ENCODE results near the gene PRDM16. TPM values are rescaled to one million over a fixed set of nuclear protein-coding genes. Genes with fewer than 3 reads are reported as not detected.

PRDM16 gene
- total RNA-seq, 4 donors from 2014 or later = 0.41 to 0.95 TPM; not detected in 2

DNA sequence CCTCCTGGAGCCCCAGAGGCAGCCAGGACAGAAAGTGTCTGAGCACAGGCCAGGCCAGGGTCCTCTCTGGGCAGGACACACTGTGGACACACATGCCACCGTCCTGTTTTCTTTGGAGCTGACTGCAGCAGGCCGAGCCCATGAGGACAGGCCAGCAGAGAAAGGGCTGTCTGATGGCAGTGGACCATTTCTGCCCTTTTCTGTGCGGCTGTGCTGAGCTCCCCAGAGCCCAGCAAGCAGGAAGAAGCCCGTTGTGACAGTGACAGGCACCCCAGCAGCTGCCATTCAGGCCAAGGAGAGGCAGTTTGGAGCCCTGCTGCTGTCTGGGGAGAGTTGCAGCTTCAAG lies 269.7 kb downstream of the PRDM16 start:
- intact Hi-C loops (cut with DNase I; ENCODE audit: low total_unique reads) = no loop called here
- WGBS, 2 donors (ENCODE audit: low coverage in 1 of 2) = 59% methylated on average over 4 of the region's 4 CpGs; no CpG with 5 or more reads in 1 of the 2 donors
- no peak overlapping the region for H3K27ac ChIP-seq
- peaks cover 3 to 8% of the 10 kb centered on the region in 2 donors for H3K9me3 ChIP-seq
- no peak overlapping the region for H3K4me3 ChIP-seq
- no peak for DNase-seq
- H3K4me1 ChIP-seq = no peaks in the 10 kb centered on the region
- H3K27me3 ChIP-seq = no peaks in the 10 kb centered on the region
- TF ChIP-seq, protein P1, sequence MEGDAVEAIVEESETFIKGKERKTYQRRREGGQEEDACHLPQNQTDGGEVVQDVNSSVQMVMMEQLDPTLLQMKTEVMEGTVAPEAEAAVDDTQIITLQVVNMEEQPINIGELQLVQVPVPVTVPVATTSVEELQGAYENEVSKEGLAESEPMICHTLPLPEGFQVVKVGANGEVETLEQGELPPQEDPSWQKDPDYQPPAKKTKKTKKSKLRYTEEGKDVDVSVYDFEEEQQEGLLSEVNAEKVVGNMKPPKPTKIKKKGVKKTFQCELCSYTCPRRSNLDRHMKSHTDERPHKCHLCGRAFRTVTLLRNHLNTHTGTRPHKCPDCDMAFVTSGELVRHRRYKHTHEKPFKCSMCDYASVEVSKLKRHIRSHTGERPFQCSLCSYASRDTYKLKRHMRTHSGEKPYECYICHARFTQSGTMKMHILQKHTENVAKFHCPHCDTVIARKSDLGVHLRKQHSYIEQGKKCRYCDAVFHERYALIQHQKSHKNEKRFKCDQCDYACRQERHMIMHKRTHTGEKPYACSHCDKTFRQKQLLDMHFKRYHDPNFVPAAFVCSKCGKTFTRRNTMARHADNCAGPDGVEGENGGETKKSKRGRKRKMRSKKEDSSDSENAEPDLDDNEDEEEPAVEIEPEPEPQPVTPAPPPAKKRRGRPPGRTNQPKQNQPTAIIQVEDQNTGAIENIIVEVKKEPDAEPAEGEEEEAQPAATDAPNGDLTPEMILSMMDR (IDR thresholded peaks at IDR 0.05) = no peak
- TF ChIP-seq EP300 (IDR thresholded peaks at IDR 0.05; ENCODE audit: low read depth) = no peak
- TF ChIP-seq POLR2A (IDR thresholded peaks at IDR 0.05) = no peak
- TF ChIP-seq POLR2AphosphoS5 (IDR thresholded peaks at IDR 0.05) = no peak
- in situ Hi-C loops (cut with MboI; ENCODE audit: low pct_ligation_motif_present in 1 of 4, low pct_unique_long_range_greater_than_20kb in 1 of 4, low sequenced_read_pairs in 3 of 4) = no loop called here
- H3K36me3 ChIP-seq = no peaks in the 10 kb centered on the region

DNA sequence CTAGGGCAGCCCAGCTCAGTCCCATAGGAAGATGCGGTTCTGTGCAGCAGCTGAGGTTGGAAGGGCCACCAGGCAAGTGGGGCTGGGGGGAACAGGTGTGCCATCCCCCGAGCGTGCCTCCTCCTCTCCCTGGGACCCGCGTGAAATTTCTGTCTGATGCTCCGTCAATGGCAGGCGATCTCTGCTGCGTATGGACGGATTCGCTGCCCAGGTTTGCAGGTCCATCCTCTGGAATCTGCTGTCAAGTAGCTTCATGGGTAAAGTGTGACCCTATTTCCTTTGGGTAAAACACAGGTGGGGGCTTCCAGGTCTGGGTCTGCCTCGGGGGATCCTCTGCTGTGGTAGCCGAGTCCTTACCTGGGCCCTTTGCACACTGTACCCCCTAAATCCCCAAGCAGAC lies 270.9 kb downstream of the PRDM16 start:
- in situ Hi-C loops (cut with MboI; ENCODE audit: low pct_ligation_motif_present in 1 of 4, low pct_unique_long_range_greater_than_20kb in 1 of 4, low sequenced_read_pairs in 3 of 4) = no loop called here

DNA sequence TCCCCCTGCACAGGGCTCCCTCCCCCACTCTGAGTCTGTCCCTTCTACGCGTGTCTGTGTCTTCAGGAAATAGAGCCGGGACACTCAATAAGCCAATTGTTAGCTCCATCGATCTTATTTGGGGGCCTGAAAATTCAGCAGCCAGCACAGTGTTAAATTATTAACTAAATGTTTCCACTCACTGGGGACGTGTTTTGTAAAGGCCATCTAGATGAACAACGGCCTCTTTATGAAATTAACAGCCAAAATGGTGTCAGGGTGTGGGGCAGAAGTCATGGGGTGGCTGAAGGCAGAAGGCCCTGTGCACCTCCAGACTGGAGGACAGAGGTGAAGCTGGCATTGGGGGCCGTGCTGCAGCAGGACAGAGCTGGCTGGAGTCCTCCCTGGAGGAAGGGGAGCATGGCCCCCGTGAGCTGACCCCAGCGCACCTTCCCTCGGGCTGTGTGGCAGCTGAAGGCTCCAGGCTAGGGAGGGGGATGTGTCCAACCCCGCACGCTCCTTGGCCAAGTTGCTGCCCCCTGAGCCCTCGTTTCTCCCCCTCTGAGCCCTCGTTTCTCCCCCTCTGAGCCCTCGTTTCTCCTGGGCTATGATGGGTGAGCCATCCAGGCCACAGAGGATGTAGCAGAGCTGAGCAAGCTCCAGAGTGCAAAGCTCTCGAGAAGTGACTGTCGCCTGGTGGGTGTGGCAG lies 271.7 kb downstream of the PRDM16 start:
- WGBS, 2 donors (ENCODE audit: low coverage in 1 of 2) = 63 to 71% methylated on average over 3 to 17 of the region's 17 CpGs
- Histone ChIP-seq H3K27me3 (no peaks in the 10 kb centered on the region), H3K9me3 (peaks cover 15 to 18% of the 10 kb centered on the region in 2 donors), H3K27ac (no peak overlapping the region), H3K36me3 (no peaks in the 10 kb centered on the region), H3K4me3 (no peak overlapping the region), H3K4me1 (no peaks in the 10 kb centered on the region)
- TF ChIP-seq, protein P1 (IDR thresholded peaks at IDR 0.05) = no peak
- TF ChIP-seq POLR2AphosphoS5 (IDR thresholded peaks at IDR 0.05) (no peak), EP300 (IDR thresholded peaks at IDR 0.05; ENCODE audit: low read depth) (no peak), POLR2A (IDR thresholded peaks at IDR 0.05) (no peak)
- in situ Hi-C loops (cut with MboI; ENCODE audit: low pct_ligation_motif_present in 1 of 4, low pct_unique_long_range_greater_than_20kb in 1 of 4, low sequenced_read_pairs in 3 of 4) = no loop called here
- DNase-seq = no peak
- intact Hi-C loops (cut with DNase I; ENCODE audit: low total_unique reads) = no loop called here

More for the DNA sequence above, 270.9 kb downstream of the PRDM16 start:
- no peaks in the 10 kb centered on the region for H3K36me3 ChIP-seq
- intact Hi-C loops (cut with DNase I; ENCODE audit: low total_unique reads) = no loop called here
- TF ChIP-seq, protein P1 (IDR thresholded peaks at IDR 0.05) = no peak
- TF ChIP-seq POLR2A (IDR thresholded peaks at IDR 0.05) (no peak), POLR2AphosphoS5 (IDR thresholded peaks at IDR 0.05) (no peak), EP300 (IDR thresholded peaks at IDR 0.05; ENCODE audit: low read depth) (no peak)
- H3K9me3 ChIP-seq = peaks cover 14 to 18% of the 10 kb centered on the region in 2 donors
- no peaks in the 10 kb centered on the region for H3K27me3 ChIP-seq
- no peaks in the 10 kb centered on the region for H3K4me1 ChIP-seq
- H3K4me3 ChIP-seq = no peak overlapping the region
- H3K27ac ChIP-seq = no peak overlapping the region
- DNase-seq = no peak
- 82 to 89% methylated on average over 2 to 11 of the region's 12 CpGs for WGBS, 2 donors (ENCODE audit: low coverage in 1 of 2)

DNA sequence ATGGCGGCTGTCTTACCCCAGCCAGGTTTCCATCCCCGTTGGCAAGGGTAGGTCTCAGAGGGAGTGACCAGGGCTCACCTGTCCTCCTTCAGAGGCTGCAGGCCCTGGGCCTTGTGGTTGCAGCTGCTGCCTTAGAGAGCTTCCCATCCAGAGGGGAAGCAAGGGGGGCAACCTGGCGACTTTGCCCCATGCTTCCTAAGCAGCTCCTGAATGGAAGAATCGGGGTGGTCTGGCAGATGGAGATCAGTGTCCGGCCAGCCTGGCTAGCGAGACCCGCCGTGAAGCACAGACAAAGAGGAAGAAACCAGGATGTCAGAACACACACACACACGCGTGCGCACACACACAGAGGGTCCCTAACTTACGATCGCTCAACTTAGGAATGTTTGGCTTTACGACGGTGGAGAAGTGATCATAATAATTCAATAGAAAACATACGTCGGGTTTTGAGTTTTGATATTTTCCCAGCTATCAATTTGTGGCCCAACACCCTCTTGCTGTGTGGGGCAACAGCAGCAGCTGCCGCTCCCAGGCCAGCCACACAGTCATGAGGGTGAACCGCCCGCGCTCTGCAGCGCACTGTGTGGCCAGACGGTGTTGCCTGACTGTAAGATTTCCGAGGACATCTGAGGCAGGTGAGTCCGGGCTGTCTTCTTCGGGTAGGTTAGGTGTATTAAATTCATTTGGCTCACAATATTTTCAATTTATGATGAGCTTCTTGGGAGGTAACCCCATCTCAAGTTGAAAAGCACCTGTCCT lies 272.4 kb downstream of the PRDM16 start:
- H3K27me3 ChIP-seq = no peaks in the 10 kb centered on the region
- no peaks in the 10 kb centered on the region for H3K4me1 ChIP-seq
- H3K9me3 ChIP-seq = peaks cover 15 to 18% of the 10 kb centered on the region in 2 donors
- no peaks in the 10 kb centered on the region for H3K36me3 ChIP-seq
- H3K4me3 ChIP-seq = no peak overlapping the region
- no peak for DNase-seq
- WGBS, 2 donors (ENCODE audit: low coverage in 1 of 2) = 92 to 95% methylated on average over 10 to 25 of the region's 26 CpGs
- no peak for TF ChIP-seq EP300 (IDR thresholded peaks at IDR 0.05; ENCODE audit: low read depth)
- TF ChIP-seq, protein P1 (IDR thresholded peaks at IDR 0.05) = no peak
- TF ChIP-seq POLR2A (IDR thresholded peaks at IDR 0.05) = no peak
- TF ChIP-seq POLR2AphosphoS5 (IDR thresholded peaks at IDR 0.05) = no peak
- intact Hi-C loops (cut with DNase I; ENCODE audit: low total_unique reads) (no loop called here), in situ Hi-C loops (cut with MboI; ENCODE audit: low pct_ligation_motif_present in 1 of 4, low pct_unique_long_range_greater_than_20kb in 1 of 4, low sequenced_read_pairs in 3 of 4) (no loop called here)
- H3K27ac ChIP-seq = no peak overlapping the region
